AG10803 (cell line): Measurements from ENCODE around the gene GLIPR1.
A peak's percentile ranks its signal among the peaks of the same experiment; 100 is the strongest.
"Not testable (repeated sequence)": the region's sequence is repeated elsewhere in the genome, so short reads cannot be mapped to it uniquely, and the experiment has no call there.

ENCODE experiments used
- DNase-seq: peaks from one replicate; pipeline ENCODE4 v3.0.0; 2010; ENCODE audit warnings: low read depth
- H3K4me3 ChIP-seq: 2 replicates; pipeline ENCODE4 v1.5.1; 2011; ENCODE audit warnings: mild to moderate bottlenecking, low read length, control low read depth
- CTCF ChIP-seq: conservative IDR thresholded peaks from 2 replicates; pipeline ENCODE4 v1.5.1; 2011; ENCODE audit warnings: mild to moderate bottlenecking, low read length, control low read depth, inconsistent platforms

GLIPR1 gene

GRCh38 chr12:75477137-75477536 is 3.4 kb upstream of the GLIPR1 start:
- H3K4me3 ChIP-seq = no peak overlapping the region
- no peak for TF ChIP-seq CTCF
- DNase-seq = no peak

GRCh38 chr12:75478116-75478794 is 2.3 kb upstream of the GLIPR1 start:
- no peak overlapping the region for H3K4me3 ChIP-seq
- no peak for TF ChIP-seq CTCF

GRCh38 chr12:75479963-75480461 is 543 bp upstream of the GLIPR1 start:
- peak overlapping the region; percentile 68 for H3K4me3 ChIP-seq
- TF ChIP-seq CTCF = no peak
- peak; percentile 70 for DNase-seq

More at GRCh38 chr12:75478116-75478794, 2.3 kb upstream of the GLIPR1 start:
- peak; percentile 71 for DNase-seq

- peak; percentile 48 for DNase-seq
- peak overlapping the region; percentile 68 for H3K4me3 ChIP-seq
- TF ChIP-seq CTCF = no peak
These were observed 604 bp downstream of the GLIPR1 start for GRCh38 chr12:75481013-75481705.

DNA sequence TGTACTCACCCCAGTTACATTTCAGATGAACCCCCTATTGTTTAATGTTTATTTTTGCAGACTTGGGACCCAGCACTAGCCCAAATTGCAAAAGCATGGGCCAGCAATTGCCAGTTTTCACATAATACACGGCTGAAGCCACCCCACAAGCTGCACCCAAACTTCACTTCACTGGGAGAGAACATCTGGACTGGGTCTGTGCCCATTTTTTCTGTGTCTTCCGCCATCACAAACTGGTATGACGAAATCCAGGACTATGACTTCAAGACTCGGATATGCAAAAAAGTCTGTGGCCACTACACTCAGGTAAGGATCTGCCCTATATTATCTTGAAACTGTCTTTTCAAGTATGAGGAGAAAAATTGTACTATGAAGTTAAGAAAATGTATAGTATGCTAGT is 1.2 kb downstream of the GLIPR1 start:
- TF ChIP-seq CTCF = no peak
- peak overlapping the region; percentile 68 for H3K4me3 ChIP-seq
- peak; percentile 78 for DNase-seq

DNA sequence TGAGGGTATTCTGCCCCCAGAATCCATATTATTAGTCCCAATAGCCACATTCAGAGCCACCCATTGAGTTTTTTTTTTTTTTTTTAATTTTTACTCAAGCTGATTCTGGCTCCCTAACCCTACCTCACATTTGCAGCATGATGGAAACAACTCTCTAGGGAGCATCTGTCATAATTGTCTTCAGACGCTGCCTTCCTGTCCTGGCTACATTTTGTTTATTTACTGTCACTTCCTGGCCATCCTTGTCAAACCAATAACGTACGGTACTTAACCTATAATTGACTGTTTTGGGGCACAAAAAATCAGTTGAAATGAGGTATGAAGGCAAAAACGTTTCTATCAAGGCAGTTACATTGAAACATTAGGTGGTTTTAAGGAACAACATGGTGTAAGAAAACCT is 2.1 kb downstream of the GLIPR1 start:
- H3K4me3 ChIP-seq = peak overlapping the region; percentile 68
- DNase-seq = no peak
- no peak for TF ChIP-seq CTCF

DNA sequence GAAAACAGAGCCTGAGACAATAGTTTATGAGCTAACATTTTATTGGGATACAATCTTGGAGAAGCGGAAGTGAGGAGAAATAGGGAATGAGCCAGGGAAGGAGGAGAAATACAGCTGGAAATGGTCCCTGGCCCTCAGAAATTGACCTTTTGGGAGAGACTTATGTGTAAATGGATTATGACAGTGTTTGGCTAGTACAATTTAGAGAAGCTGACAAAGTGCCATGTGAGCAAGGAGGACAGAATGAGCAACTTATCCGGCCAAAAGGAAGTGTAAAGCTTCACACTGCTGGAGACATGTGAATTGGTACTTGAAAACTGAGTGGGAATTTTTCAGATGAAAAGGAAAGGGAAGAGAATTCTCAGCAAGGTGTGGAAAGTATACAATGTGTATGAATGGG is 2.9 kb downstream of the GLIPR1 start:
- H3K4me3 ChIP-seq = peak overlapping the region; percentile 68
- TF ChIP-seq CTCF = no peak
- DNase-seq = no peak

DNA sequence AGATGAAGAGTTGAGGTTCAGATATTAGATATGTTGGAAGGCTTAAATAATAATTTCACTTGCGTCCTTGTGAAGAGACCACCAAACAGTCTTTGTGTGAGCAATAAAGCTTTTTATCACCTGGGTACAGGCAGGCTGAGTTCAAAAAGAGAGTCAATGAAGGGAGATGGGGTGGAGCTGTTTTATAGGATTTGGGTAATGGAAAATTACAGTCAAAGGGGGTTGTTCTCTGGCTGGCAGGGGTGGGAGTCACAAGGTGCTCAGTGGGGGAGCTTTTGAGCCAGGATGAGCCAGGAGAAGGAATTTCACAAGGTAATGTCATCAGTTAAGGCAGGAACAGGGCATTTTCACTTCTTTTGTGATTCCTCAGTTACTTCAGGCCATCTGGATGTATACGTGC is 3.9 kb downstream of the GLIPR1 start:
- not testable (repeated sequence) for H3K4me3 ChIP-seq, DNase-seq
